ENCODE measurements around the gene LDB2.

- TF ChIP-seq CTCF (conservative IDR thresholded peaks at IDR 0.05; ENCODE audit: low read depth, low read length): no peak
- no peak for TF ChIP-seq EZH2phosphoT487 (IDR thresholded peaks at IDR 0.05; ENCODE audit: borderline replicate concordance, low read length)
- TF ChIP-seq EZH2 (IDR thresholded peaks at IDR 0.05; ENCODE audit: low read length, unreplicated experiment): no peak
Observed at GRCh38 chr4:16767861-16768260, 130.6 kb downstream of the LDB2 start.

All from PC-3 (cell line).